Gastrocnemius medialis (tissue), 4 donors: ENCODE measurements around the gene KIF22.

Experiments used
- CTCF ChIP-seq, 5 experiments: fragments of 450-650 bp in 3 of 5; fragments of 200-600 bp in 2 of 5; sonication (generic) in 2 of 5; IDR thresholded peaks in 4 of 5; conservative IDR thresholded peaks in 1 of 5; 1 replicate in 4 of 5; 2 replicates in 1 of 5; pipeline ENCODE4 v1.5.1; 2016 to 2019; ENCODE audit warnings: antibody characterized with exemption in 5 of 5, mild to moderate bottlenecking in 3 of 5, moderate library complexity in 3 of 5
- POLR2A ChIP-seq, 2 donors: fragments of 450-650 bp; IDR thresholded peaks; one replicate each; pipeline ENCODE4 v1.6.1; 2017; ENCODE audit warnings: antibody characterized with exemption in 2 of 2, mild to moderate bottlenecking in 2 of 2, moderate library complexity in 2 of 2

- TF ChIP-seq CTCF (IDR thresholded peaks at IDR 0.05 in 4 of 5, conservative IDR thresholded peaks at IDR 0.05 in 1 of 5): no peak
- TF ChIP-seq POLR2A (IDR thresholded peaks at IDR 0.05): no peak
Observed at GRCh38 chr16:29813644-29814562, 23.4 kb downstream of the KIF22 start.
